HG02759 (cell line): ENCODE results near the gene APOF.
A peak's percentile ranks its signal among the peaks of the same experiment; 100 is the strongest.
"Not testable (repeated sequence)": the region's sequence is repeated elsewhere in the genome, so short reads cannot be mapped to it uniquely, and the experiment has no call there.

Experiments
- ATAC-seq: cut with Tn5 transposase; IDR thresholded peaks from one replicate; pipeline ENCODE4 v1.9.1; 2021; ENCODE audit warnings: mild to moderate bottlenecking, moderate library complexity; ENCODE audit not compliant: unreplicated experiment

The APOF gene

GRCh38 chr12:56362130-56363059 is at the start of gene APOF:
Gene APOF (minus strand): TSS chr12:56362857. CDS start chr12:56362745, 112 bp downstream.
- no peak for ATAC-seq

- no peak for ATAC-seq
Observed at GRCh38 chr12:56411781-56412639, 49.4 kb upstream of the APOF start.

- no peak for ATAC-seq
Observed at GRCh38 chr12:56410768-56411167, 48.1 kb upstream of the APOF start.

GRCh38 chr12:56408799-56409417 is 46.3 kb upstream of the APOF start:
- no peak for ATAC-seq

- not testable (repeated sequence) for ATAC-seq
Observed at GRCh38 chr12:56404227-56404626, 41.6 kb upstream of the APOF start.

GRCh38 chr12:56401612-56402011 is 39.0 kb upstream of the APOF start:
- ATAC-seq: not testable (repeated sequence)

GRCh38 chr12:56401125-56401524 is 38.5 kb upstream of the APOF start:
- ATAC-seq: not testable (repeated sequence)

- ATAC-seq: not testable (repeated sequence)
Observed at GRCh38 chr12:56399466-56399865, 36.8 kb upstream of the APOF start.

GRCh38 chr12:56398324-56398723 is 35.7 kb upstream of the APOF start:
- no peak for ATAC-seq

- ATAC-seq: no peak
Observed at GRCh38 chr12:56392331-56392730, 29.7 kb upstream of the APOF start.

- no peak for ATAC-seq
Observed at GRCh38 chr12:56391721-56392120, 29.1 kb upstream of the APOF start.

- ATAC-seq: no peak
Observed at GRCh38 chr12:56389412-56389811, 26.8 kb upstream of the APOF start.

- ATAC-seq: no peak
Observed at GRCh38 chr12:56387152-56387736, 24.6 kb upstream of the APOF start.

- no peak for ATAC-seq
Observed at GRCh38 chr12:56385873-56386272, 23.2 kb upstream of the APOF start.

GRCh38 chr12:56382611-56383010 is 20.0 kb upstream of the APOF start:
- ATAC-seq: no peak

GRCh38 chr12:56377989-56378316 is 15.3 kb upstream of the APOF start:
- ATAC-seq: no peak

- no peak for ATAC-seq
Observed at GRCh38 chr12:56377310-56377988, 14.8 kb upstream of the APOF start.

GRCh38 chr12:56375598-56376434 is 13.2 kb upstream of the APOF start:
- ATAC-seq: peak; percentile 78
